SK-N-SH treated with all-trans-retinoic acid at 6 μM for 48 hours (cell line): ENCODE data around the gene ARSK.

Source experiments
- ATAC-seq: fragments of 200-7000 bp; cut with Tn5 transposase; 3 replicates; pipeline ENCODE4 v1.9.1; 2020; ENCODE audit warnings: mild to moderate bottlenecking, moderate library complexity
- ARNTL ChIP-seq: fragments of 450-650 bp; formaldehyde crosslinking; IDR thresholded peaks from 2 replicates; pipeline ENCODE4 v1.5.0; 2020; ENCODE audit warnings: low read depth, mild to moderate bottlenecking, moderate library complexity, borderline replicate concordance
- BACH2 ChIP-seq: fragments of 250-450 bp; sonication (Bioruptor Pico); IDR thresholded peaks from 2 replicates; pipeline ENCODE4 v1.9.0; 2021; ENCODE audit warnings: mild to moderate bottlenecking, borderline replicate concordance
- CREB5 ChIP-seq: fragments of 250-450 bp; sonication (Bioruptor Pico); IDR thresholded peaks from 2 replicates; pipeline ENCODE4 v1.5.1; 2020; ENCODE audit warnings: low read depth, mild to moderate bottlenecking, moderate library complexity
- CSDC2 ChIP-seq: fragments of 250-450 bp; sonication (Bioruptor Pico); IDR thresholded peaks from 2 replicates; pipeline ENCODE4 v1.5.0; 2020; ENCODE audit warnings: mild to moderate bottlenecking, moderate library complexity
- GLIS3 ChIP-seq: fragments of 250-450 bp; sonication (Bioruptor Pico); IDR thresholded peaks from 2 replicates; pipeline ENCODE4 v1.5.0; 2020; ENCODE audit warnings: mild to moderate bottlenecking, moderate library complexity
- ISL1 ChIP-seq: fragments of 250-450 bp; sonication (Bioruptor Pico); IDR thresholded peaks from 2 replicates; pipeline ENCODE4 v2.1.2; 2022; ENCODE audit warnings: mild to moderate bottlenecking, moderate library complexity
- PPARA ChIP-seq: fragments of 250-450 bp; sonication (Bioruptor Pico); IDR thresholded peaks from 2 replicates; pipeline ENCODE4 v1.5.0; 2020; ENCODE audit warnings: mild to moderate bottlenecking, borderline replicate concordance
- RARB ChIP-seq: fragments of 250-450 bp; sonication (Bioruptor Pico); IDR thresholded peaks from 2 replicates; pipeline ENCODE4 v1.8.0; 2021; ENCODE audit warnings: mild to moderate bottlenecking, moderate library complexity
- SNAI2 ChIP-seq: fragments of 250-450 bp; sonication (Bioruptor Pico); IDR thresholded peaks from 2 replicates; pipeline ENCODE4 v1.5.0; 2020; ENCODE audit warnings: mild to moderate bottlenecking, moderate library complexity
- TCF4 ChIP-seq: fragments of 250-450 bp; sonication (Bioruptor Pico); IDR thresholded peaks from 2 replicates; pipeline ENCODE4 v1.8.0; 2021; ENCODE audit warnings: mild to moderate bottlenecking, moderate library complexity, borderline replicate concordance
- TOX ChIP-seq: fragments of 250-450 bp; sonication (Bioruptor Pico); IDR thresholded peaks from 2 replicates; pipeline ENCODE4 v1.8.0; 2021; ENCODE audit warnings: mild to moderate bottlenecking, moderate library complexity, borderline replicate concordance
- TSHZ2 ChIP-seq: fragments of 250-450 bp; sonication (Bioruptor Pico); IDR thresholded peaks from 2 replicates; pipeline ENCODE4 v1.5.0; 2020; ENCODE audit warnings: mild to moderate bottlenecking, moderate library complexity
- ZC3H10 ChIP-seq: fragments of 250-450 bp; sonication (Bioruptor Pico); IDR thresholded peaks from 2 replicates; pipeline ENCODE4 v1.5.1; 2021; ENCODE audit warnings: mild to moderate bottlenecking, moderate library complexity
- ZFP3 ChIP-seq: fragments of 250-450 bp; sonication (Bioruptor Pico); IDR thresholded peaks from 2 replicates; pipeline ENCODE4 v1.5.0; 2020; ENCODE audit warnings: mild to moderate bottlenecking, moderate library complexity
- ZFP30 ChIP-seq: fragments of 450-650 bp; formaldehyde crosslinking; IDR thresholded peaks from 2 replicates; pipeline ENCODE4 v1.5.0; 2022; ENCODE audit warnings: mild to moderate bottlenecking, moderate library complexity
- ZNF565 ChIP-seq: fragments of 450-650 bp; formaldehyde crosslinking; conservative IDR thresholded peaks from 2 replicates; pipeline ENCODE4 v1.5.0; 2020; ENCODE audit warnings: low read depth, mild to moderate bottlenecking, moderate library complexity
- ZNF70 ChIP-seq: fragments of 450-650 bp; formaldehyde crosslinking; IDR thresholded peaks from 2 replicates; pipeline ENCODE4 v1.5.0; 2020; ENCODE audit warnings: mild to moderate bottlenecking, moderate library complexity
- ZNF8 ChIP-seq: fragments of 450-650 bp; formaldehyde crosslinking; IDR thresholded peaks from 2 replicates; pipeline ENCODE4 v1.5.0; 2020; ENCODE audit warnings: mild to moderate bottlenecking, moderate library complexity
- TF ChIP-seq, protein P1 (sequence below): fragments of 250-450 bp; sonication (Bioruptor Pico); IDR thresholded peaks from 2 replicates; pipeline ENCODE4 v1.5.1; 2021; ENCODE audit warnings: mild to moderate bottlenecking, moderate library complexity
- TF ChIP-seq, protein P2 (sequence below): fragments of 250-450 bp; sonication (Bioruptor Pico); IDR thresholded peaks from 2 replicates; pipeline ENCODE4 v1.8.0; 2021; ENCODE audit warnings: low read depth, mild to moderate bottlenecking, moderate library complexity, borderline replicate concordance
- TF ChIP-seq, protein P3 (sequence below): fragments of 250-450 bp; sonication (Bioruptor Pico); IDR thresholded peaks from 2 replicates; pipeline ENCODE4 v1.8.0; 2020; ENCODE audit warnings: mild to moderate bottlenecking, moderate library complexity, borderline replicate concordance

ARSK gene

GRCh38 chr5:95620030-95620869, 65.3 kb downstream of the ARSK start, which contains the start of gene GPR150:
Gene GPR150 (plus strand): TSS chr5:95620087. CDS start chr5:95620276, 189 bp downstream.
- ATAC-seq, result peak; percentile 77
- no peak for TF ChIP-seq TSHZ2 (CRISPR knock-in tag)
- TF ChIP-seq, protein P1, sequence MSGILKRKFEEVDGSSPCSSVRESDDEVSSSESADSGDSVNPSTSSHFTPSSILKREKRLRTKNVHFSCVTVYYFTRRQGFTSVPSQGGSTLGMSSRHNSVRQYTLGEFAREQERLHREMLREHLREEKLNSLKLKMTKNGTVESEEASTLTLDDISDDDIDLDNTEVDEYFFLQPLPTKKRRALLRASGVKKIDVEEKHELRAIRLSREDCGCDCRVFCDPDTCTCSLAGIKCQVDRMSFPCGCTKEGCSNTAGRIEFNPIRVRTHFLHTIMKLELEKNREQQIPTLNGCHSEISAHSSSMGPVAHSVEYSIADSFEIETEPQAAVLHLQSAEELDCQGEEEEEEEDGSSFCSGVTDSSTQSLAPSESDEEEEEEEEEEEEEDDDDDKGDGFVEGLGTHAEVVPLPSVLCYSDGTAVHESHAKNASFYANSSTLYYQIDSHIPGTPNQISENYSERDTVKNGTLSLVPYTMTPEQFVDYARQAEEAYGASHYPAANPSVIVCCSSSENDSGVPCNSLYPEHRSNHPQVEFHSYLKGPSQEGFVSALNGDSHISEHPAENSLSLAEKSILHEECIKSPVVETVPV (CRISPR knock-in tag), result no peak
- no peak for TF ChIP-seq ZNF565 (CRISPR knock-in tag)
- TF ChIP-seq TCF4 (CRISPR knock-in tag), result no peak
- no peak for TF ChIP-seq ZNF8 (CRISPR knock-in tag)
- no peak for TF ChIP-seq ZFP3 (CRISPR knock-in tag)
- no peak for TF ChIP-seq ZC3H10 (CRISPR knock-in tag)
- TF ChIP-seq, protein P2, sequence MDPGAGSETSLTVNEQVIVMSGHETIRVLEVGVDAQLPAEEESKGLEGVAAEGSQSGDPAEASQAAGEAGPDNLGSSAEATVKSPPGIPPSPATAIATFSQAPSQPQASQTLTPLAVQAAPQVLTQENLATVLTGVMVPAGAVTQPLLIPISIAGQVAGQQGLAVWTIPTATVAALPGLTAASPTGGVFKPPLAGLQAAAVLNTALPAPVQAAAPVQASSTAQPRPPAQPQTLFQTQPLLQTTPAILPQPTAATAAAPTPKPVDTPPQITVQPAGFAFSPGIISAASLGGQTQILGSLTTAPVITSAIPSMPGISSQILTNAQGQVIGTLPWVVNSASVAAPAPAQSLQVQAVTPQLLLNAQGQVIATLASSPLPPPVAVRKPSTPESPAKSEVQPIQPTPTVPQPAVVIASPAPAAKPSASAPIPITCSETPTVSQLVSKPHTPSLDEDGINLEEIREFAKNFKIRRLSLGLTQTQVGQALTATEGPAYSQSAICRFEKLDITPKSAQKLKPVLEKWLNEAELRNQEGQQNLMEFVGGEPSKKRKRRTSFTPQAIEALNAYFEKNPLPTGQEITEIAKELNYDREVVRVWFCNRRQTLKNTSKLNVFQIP (CRISPR knock-in tag), result no peak
- TF ChIP-seq, protein P3, sequence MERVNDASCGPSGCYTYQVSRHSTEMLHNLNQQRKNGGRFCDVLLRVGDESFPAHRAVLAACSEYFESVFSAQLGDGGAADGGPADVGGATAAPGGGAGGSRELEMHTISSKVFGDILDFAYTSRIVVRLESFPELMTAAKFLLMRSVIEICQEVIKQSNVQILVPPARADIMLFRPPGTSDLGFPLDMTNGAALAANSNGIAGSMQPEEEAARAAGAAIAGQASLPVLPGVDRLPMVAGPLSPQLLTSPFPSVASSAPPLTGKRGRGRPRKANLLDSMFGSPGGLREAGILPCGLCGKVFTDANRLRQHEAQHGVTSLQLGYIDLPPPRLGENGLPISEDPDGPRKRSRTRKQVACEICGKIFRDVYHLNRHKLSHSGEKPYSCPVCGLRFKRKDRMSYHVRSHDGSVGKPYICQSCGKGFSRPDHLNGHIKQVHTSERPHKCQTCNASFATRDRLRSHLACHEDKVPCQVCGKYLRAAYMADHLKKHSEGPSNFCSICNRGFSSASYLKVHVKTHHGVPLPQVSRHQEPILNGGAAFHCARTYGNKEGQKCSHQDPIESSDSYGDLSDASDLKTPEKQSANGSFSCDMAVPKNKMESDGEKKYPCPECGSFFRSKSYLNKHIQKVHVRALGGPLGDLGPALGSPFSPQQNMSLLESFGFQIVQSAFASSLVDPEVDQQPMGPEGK (CRISPR knock-in tag), result no peak
- no peak for TF ChIP-seq CREB5 (CRISPR knock-in tag)
- no peak for TF ChIP-seq CSDC2 (CRISPR knock-in tag)
- TF ChIP-seq ZFP30 (CRISPR knock-in tag), result no peak
- TF ChIP-seq ISL1 (CRISPR knock-in tag), result no peak
- no peak for TF ChIP-seq ZNF70 (CRISPR knock-in tag)
- TF ChIP-seq SNAI2 (CRISPR knock-in tag), result no peak
- no peak for TF ChIP-seq PPARA (CRISPR knock-in tag)
- no peak for TF ChIP-seq GLIS3 (CRISPR knock-in tag)
- no peak for TF ChIP-seq TOX (CRISPR knock-in tag)

DNA sequence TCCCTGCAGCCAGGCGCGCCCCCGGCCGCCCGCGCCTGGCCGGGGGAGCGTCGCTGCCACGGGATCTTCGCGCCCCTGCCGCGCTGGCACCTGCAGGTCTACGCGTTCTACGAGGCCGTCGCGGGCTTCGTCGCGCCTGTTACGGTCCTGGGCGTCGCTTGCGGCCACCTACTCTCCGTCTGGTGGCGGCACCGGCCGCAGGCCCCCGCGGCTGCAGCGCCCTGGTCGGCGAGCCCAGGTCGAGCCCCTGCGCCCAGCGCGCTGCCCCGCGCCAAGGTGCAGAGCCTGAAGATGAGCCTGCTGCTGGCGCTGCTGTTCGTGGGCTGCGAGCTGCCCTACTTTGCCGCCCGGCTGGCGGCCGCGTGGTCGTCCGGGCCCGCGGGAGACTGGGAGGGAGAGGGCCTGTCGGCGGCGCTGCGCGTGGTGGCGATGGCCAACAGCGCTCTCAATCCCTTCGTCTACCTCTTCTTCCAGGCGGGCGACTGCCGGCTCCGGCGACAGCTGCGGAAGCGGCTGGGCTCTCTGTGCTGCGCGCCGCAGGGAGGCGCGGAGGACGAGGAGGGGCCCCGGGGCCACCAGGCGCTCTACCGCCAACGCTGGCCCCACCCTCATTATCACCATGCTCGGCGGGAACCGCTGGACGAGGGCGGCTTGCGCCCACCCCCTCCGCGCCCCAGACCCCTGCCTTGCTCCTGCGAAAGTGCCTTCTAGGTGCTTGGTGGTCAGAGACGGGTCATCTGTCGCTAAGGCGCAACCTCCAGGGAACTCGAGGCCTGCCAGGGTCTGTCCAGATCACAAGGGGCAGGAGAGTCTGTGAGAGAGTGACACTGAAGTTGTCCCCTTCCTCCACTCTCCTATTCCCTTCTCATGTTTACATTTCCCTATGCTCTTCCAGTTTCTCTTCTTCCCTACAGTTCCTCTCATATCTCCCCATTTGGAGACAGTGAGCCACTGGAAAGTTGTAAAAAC, 66.3 kb downstream of the ARSK start:
- TF ChIP-seq, protein P1 (CRISPR knock-in tag), result no peak
- TF ChIP-seq ZFP30 (CRISPR knock-in tag) (no peak), ZFP3 (CRISPR knock-in tag) (no peak), SNAI2 (CRISPR knock-in tag) (no peak), CSDC2 (CRISPR knock-in tag) (no peak), RARB (CRISPR knock-in tag) (no peak), TOX (CRISPR knock-in tag) (no peak), BACH2 (CRISPR knock-in tag) (no peak), ARNTL (no peak)
- TF ChIP-seq, protein P2 (CRISPR knock-in tag), result no peak
- peak; percentile 79 for ATAC-seq
